Lower leg skin (tissue), 3 donors: ENCODE results near the gene ASPA.

Source experiments
- POLR2A ChIP-seq, 2 donors: fragments of 450-650 bp; IDR thresholded peaks; one replicate each; pipeline ENCODE4 v1.6.1; 2016 to 2017; ENCODE audit warnings: antibody characterized with exemption in 2 of 2, mild to moderate bottlenecking in 1 of 2, moderate library complexity in 1 of 2
- TF ChIP-seq, protein P1 (sequence below), 3 donors: fragments of 450-650 bp; IDR thresholded peaks; one replicate each; pipeline ENCODE4 v1.5.1; 2016; ENCODE audit warnings: antibody characterized with exemption in 3 of 3, mild to moderate bottlenecking in 3 of 3, moderate library complexity in 2 of 3

DNA sequence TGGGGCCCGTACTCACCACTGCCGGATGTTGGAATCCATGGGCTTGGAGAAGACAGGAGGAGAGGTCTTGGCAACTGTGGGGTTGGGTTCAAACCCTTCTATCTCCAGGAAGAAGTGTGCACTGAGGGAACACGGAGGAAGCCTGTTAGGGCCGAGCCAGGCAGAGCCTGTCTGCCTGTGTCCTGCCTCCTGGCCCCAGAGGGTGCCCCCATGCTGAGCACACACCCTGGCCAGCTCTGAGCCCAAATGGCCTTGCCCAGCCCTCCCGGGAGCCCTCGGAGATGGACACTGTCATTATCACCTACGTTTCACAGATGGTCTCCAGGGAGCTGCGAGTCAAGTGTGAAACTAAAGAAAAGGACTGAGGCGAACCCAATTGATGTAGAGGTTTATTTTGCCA is 69.4 kb downstream of the ASPA start:
- TF ChIP-seq, protein P1, sequence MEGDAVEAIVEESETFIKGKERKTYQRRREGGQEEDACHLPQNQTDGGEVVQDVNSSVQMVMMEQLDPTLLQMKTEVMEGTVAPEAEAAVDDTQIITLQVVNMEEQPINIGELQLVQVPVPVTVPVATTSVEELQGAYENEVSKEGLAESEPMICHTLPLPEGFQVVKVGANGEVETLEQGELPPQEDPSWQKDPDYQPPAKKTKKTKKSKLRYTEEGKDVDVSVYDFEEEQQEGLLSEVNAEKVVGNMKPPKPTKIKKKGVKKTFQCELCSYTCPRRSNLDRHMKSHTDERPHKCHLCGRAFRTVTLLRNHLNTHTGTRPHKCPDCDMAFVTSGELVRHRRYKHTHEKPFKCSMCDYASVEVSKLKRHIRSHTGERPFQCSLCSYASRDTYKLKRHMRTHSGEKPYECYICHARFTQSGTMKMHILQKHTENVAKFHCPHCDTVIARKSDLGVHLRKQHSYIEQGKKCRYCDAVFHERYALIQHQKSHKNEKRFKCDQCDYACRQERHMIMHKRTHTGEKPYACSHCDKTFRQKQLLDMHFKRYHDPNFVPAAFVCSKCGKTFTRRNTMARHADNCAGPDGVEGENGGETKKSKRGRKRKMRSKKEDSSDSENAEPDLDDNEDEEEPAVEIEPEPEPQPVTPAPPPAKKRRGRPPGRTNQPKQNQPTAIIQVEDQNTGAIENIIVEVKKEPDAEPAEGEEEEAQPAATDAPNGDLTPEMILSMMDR (IDR thresholded peaks at IDR 0.05) = no peak
- no peak for TF ChIP-seq POLR2A (IDR thresholded peaks at IDR 0.05)
